Measurements from ENCODE around the gene PAPLN.

The PAPLN gene

DNA sequence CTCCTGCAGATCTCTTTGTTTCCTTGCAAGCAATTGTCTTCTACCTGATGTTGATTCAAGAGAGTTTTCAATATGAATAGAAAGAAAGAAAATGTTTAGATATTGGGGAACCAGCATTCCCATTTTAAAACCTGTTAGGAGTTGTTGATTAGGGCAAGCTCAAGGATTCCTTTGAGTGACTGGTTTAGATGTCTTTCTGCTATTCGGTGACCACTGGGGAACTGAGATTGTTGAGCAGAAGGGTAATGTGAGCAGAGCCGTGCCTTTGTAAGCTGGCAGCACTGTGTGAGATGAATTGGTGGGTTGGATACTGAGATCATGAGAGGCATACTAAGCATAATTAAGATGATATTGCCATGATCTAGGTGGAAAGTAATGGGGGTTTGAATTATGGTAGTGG, 39.1 kb upstream of the PAPLN start:
- Histone ChIP-seq H3K9me3 (ENCODE audit: control insufficient read depth, low read length) (no peaks in the 10 kb centered on the region), H3K4me1 (no peaks in the 10 kb centered on the region), H3K9ac (no peak overlapping the region), H2AFZ (no peak overlapping the region), H3K27me3 (ENCODE audit: control insufficient read depth, insufficient read depth, low read length) (no peaks in the 10 kb centered on the region), H3K4me3 (ENCODE audit: low read depth, low read length) (no peak overlapping the region), H3K36me3 (ENCODE audit: control insufficient read depth, insufficient read depth, low read length) (no peaks in the 10 kb centered on the region), H3K79me2 (no peaks in the 10 kb centered on the region), H3K27ac (no peak overlapping the region), H3K4me2 (ENCODE audit: low read length) (no peak overlapping the region)
- TF ChIP-seq, protein P1, sequence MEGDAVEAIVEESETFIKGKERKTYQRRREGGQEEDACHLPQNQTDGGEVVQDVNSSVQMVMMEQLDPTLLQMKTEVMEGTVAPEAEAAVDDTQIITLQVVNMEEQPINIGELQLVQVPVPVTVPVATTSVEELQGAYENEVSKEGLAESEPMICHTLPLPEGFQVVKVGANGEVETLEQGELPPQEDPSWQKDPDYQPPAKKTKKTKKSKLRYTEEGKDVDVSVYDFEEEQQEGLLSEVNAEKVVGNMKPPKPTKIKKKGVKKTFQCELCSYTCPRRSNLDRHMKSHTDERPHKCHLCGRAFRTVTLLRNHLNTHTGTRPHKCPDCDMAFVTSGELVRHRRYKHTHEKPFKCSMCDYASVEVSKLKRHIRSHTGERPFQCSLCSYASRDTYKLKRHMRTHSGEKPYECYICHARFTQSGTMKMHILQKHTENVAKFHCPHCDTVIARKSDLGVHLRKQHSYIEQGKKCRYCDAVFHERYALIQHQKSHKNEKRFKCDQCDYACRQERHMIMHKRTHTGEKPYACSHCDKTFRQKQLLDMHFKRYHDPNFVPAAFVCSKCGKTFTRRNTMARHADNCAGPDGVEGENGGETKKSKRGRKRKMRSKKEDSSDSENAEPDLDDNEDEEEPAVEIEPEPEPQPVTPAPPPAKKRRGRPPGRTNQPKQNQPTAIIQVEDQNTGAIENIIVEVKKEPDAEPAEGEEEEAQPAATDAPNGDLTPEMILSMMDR (IDR thresholded peaks at IDR 0.05) = no peak

DNA sequence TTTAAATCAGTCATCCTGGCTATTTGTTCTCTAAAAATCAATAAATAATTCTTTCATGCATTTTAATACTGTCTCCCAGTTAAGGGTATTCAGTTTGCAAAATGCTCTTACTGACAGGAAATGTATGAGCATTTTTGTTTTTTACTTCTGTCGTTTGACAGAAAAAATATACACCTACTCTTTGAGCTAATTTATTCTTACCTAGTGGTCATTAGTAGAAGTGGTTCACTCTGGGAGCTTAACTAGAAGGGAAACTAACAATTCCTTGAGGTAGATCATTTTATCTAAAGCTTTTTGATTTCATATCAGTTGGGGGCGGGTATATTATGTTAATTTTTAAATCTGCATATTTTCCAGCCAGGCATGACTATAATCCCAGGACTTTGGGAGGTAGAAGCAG, 33.8 kb upstream of the PAPLN start:
- no peaks in the 10 kb centered on the region for H3K27me3 ChIP-seq (ENCODE audit: control insufficient read depth, insufficient read depth, low read length)

DNA sequence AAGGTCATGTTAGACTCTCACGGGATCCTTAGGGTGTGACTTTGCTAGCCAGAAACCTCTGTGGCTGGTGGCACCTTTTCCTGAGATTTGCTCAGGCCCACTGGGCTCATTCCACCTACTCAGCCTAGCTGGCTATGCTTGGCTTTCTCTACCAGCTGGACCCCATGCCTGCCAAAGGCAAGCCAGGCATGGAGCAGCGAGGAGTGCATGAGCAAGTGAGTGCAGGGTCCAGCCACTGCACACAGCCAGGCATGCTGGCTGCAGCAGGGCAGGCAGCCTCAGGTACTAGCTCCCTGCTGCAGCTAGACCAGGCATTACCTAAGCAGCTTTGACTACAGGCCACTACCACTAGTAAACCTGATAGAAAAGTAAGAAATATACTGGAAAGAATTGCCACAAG, 29.7 kb upstream of the PAPLN start:
- Histone ChIP-seq H3K9ac (no peak overlapping the region), H3K9me3 (ENCODE audit: control insufficient read depth, low read length) (no peaks in the 10 kb centered on the region), H3K4me1 (no peaks in the 10 kb centered on the region), H3K36me3 (ENCODE audit: control insufficient read depth, insufficient read depth, low read length) (no peaks in the 10 kb centered on the region), H3K4me2 (ENCODE audit: low read length) (no peak overlapping the region), H3K4me3 (ENCODE audit: low read depth, low read length) (no peak overlapping the region), H2AFZ (no peak overlapping the region), H3K27me3 (ENCODE audit: control insufficient read depth, insufficient read depth, low read length) (no peaks in the 10 kb centered on the region), H3K79me2 (no peaks in the 10 kb centered on the region), H3K27ac (no peak overlapping the region)
- TF ChIP-seq, protein P1 (IDR thresholded peaks at IDR 0.05) = no peak

More for the DNA sequence above, 33.8 kb upstream of the PAPLN start:
- Histone ChIP-seq H3K27ac (no peak overlapping the region), H2AFZ (no peak overlapping the region), H3K4me2 (ENCODE audit: low read length) (no peak overlapping the region), H3K4me3 (ENCODE audit: low read depth, low read length) (no peak overlapping the region), H3K79me2 (no peaks in the 10 kb centered on the region), H3K9me3 (ENCODE audit: control insufficient read depth, low read length) (no peaks in the 10 kb centered on the region), H3K9ac (no peak overlapping the region), H3K36me3 (ENCODE audit: control insufficient read depth, insufficient read depth, low read length) (no peaks in the 10 kb centered on the region), H3K4me1 (no peaks in the 10 kb centered on the region)
- TF ChIP-seq, protein P1 (IDR thresholded peaks at IDR 0.05) = no peak

DNA sequence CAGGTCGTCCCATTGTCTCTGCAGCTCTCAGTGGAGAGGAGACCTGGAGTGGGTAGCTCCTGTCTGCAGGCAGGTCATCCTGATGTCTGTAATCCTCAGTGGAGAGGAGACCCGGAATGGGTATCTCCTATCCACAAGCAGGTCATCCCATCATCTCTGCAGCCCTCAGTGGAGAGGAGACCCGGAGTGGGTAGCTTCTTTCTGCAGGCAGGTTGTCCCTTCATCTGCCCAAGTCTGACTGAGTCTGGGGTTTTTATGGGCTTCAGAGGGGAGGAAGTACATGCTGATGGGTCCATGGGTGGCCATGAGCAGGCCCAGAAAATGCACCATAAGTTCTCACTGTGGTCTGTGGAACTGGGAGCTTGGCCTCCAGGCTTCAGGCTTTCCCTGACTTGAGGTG, 28.9 kb upstream of the PAPLN start:
- no peak overlapping the region for H3K27ac ChIP-seq
- TF ChIP-seq, protein P1 (IDR thresholded peaks at IDR 0.05) = no peak
- no peaks in the 10 kb centered on the region for H3K9me3 ChIP-seq (ENCODE audit: control insufficient read depth, low read length)
- H3K27me3 ChIP-seq (ENCODE audit: control insufficient read depth, insufficient read depth, low read length) = no peaks in the 10 kb centered on the region
- H3K4me3 ChIP-seq (ENCODE audit: low read depth, low read length) = no peak overlapping the region
- H3K79me2 ChIP-seq = no peaks in the 10 kb centered on the region
- H3K4me1 ChIP-seq = no peaks in the 10 kb centered on the region
- no peak overlapping the region for H3K4me2 ChIP-seq (ENCODE audit: low read length)
- no peak overlapping the region for H2AFZ ChIP-seq
- H3K9ac ChIP-seq = no peak overlapping the region
- no peaks in the 10 kb centered on the region for H3K36me3 ChIP-seq (ENCODE audit: control insufficient read depth, insufficient read depth, low read length)

DNA sequence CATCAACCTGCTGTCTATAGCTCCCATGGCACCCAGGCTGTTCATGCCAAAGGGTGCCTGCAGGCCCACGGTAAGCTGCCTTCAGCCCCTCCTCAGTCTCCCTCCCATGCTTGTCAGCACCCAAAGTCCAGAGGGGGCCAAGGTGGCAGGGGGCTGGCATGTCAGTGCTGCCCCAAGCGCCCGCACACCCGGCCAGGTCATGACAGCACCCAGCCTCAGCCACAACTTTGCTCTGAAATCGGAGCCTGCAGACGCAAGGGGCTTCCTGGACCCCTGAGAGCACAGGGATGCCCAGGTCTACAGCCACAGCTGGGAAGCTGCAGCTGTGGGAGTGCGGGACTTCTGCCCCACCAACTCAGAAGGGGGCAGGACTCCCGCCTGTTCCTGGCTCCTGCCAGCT, 28.5 kb upstream of the PAPLN start:
- H3K27ac ChIP-seq = no peak overlapping the region
- H3K9ac ChIP-seq = no peak overlapping the region
- H3K4me3 ChIP-seq (ENCODE audit: low read depth, low read length) = no peak overlapping the region
- H2AFZ ChIP-seq = no peak overlapping the region
- H3K9me3 ChIP-seq (ENCODE audit: control insufficient read depth, low read length) = no peaks in the 10 kb centered on the region
- no peak overlapping the region for H3K4me2 ChIP-seq (ENCODE audit: low read length)
- TF ChIP-seq, protein P1 (IDR thresholded peaks at IDR 0.05) = no peak
- H3K4me1 ChIP-seq = no peaks in the 10 kb centered on the region
- no peaks in the 10 kb centered on the region for H3K27me3 ChIP-seq (ENCODE audit: control insufficient read depth, insufficient read depth, low read length)
- no peaks in the 10 kb centered on the region for H3K79me2 ChIP-seq
- no peaks in the 10 kb centered on the region for H3K36me3 ChIP-seq (ENCODE audit: control insufficient read depth, insufficient read depth, low read length)
